Stimulated activated memory B cell treated with anti-CD40 and anti-IgM and Interleukin-4, amounts not matched to agents 10 μg/mL and 1 μg/mL and 100 μg/mL, for 72 hours (primary cell): ENCODE data around the gene EPX.

Experiments
- ATAC-seq: fragments of 150-1000 bp; cut with Tn5 transposase; 2 replicates; pipeline ENCODE4 v1.10.0; 2021
- H3K27ac Mint-ChIP-seq: one replicate; pipeline ENCODE4 v1.8.0; 2022; ENCODE audit warnings: mild to moderate bottlenecking, mixed read lengths
- H3K27me3 Mint-ChIP-seq: one replicate; pipeline ENCODE4 v1.8.0; 2022; ENCODE audit warnings: mixed read lengths
- H3K36me3 Mint-ChIP-seq: one replicate; pipeline ENCODE4 v1.8.0; 2022; ENCODE audit warnings: mixed read lengths
- H3K4me1 Mint-ChIP-seq: one replicate; pipeline ENCODE4 v1.8.0; 2022; ENCODE audit warnings: mixed read lengths
- H3K4me3 Mint-ChIP-seq: one replicate; pipeline ENCODE4 v1.8.0; 2022; ENCODE audit warnings: mild to moderate bottlenecking, moderate library complexity, mixed read lengths
- H3K9me3 Mint-ChIP-seq: one replicate; pipeline ENCODE4 v1.8.0; 2022; ENCODE audit warnings: mixed read lengths

The EPX gene

GRCh38 chr17:58172369-58173071, 20.0 kb upstream of the EPX start:
- Mint-ChIP-seq H3K27me3 (peaks cover 60% of the 10 kb centered on the region), H3K27ac (no peak overlapping the region), H3K9me3 (peaks cover 3% of the 10 kb centered on the region), H3K4me1 (peaks cover 5% of the 10 kb centered on the region), H3K36me3 (no peaks in the 10 kb centered on the region), H3K4me3 (no peak overlapping the region)
- ATAC-seq: no peak

GRCh38 chr17:58174871-58175270, 17.7 kb upstream of the EPX start:
- no peak for ATAC-seq
- Mint-ChIP-seq H3K9me3 (no peaks in the 10 kb centered on the region), H3K36me3 (no peaks in the 10 kb centered on the region), H3K27ac (no peak overlapping the region), H3K4me3 (no peak overlapping the region), H3K4me1 (peaks cover 5% of the 10 kb centered on the region), H3K27me3 (peaks cover 43% of the 10 kb centered on the region)

GRCh38 chr17:58176200-58176599, 16.3 kb upstream of the EPX start:
- H3K27ac Mint-ChIP-seq: no peak overlapping the region
- H3K4me3 Mint-ChIP-seq: no peak overlapping the region
- H3K27me3 Mint-ChIP-seq: peaks cover 38% of the 10 kb centered on the region
- H3K36me3 Mint-ChIP-seq: no peaks in the 10 kb centered on the region
- no peak for ATAC-seq
- peaks cover 5% of the 10 kb centered on the region for H3K4me1 Mint-ChIP-seq
- H3K9me3 Mint-ChIP-seq: no peaks in the 10 kb centered on the region

- no peaks in the 10 kb centered on the region for H3K9me3 Mint-ChIP-seq
- H3K4me3 Mint-ChIP-seq: no peak overlapping the region
- H3K27me3 Mint-ChIP-seq: peaks cover 10% of the 10 kb centered on the region
- ATAC-seq: no peak
- H3K27ac Mint-ChIP-seq: no peak overlapping the region
- H3K4me1 Mint-ChIP-seq: peaks cover 23% of the 10 kb centered on the region
- H3K36me3 Mint-ChIP-seq: no peaks in the 10 kb centered on the region
Measured at GRCh38 chr17:58181796-58182195, 10.7 kb upstream of the EPX start.

- Mint-ChIP-seq H3K4me3 (no peak overlapping the region), H3K4me1 (peaks cover 23% of the 10 kb centered on the region), H3K9me3 (no peaks in the 10 kb centered on the region), H3K27me3 (peaks cover 15% of the 10 kb centered on the region), H3K36me3 (no peaks in the 10 kb centered on the region), H3K27ac (no peak overlapping the region)
- no peak for ATAC-seq
Measured at GRCh38 chr17:58183514-58183913, 9.0 kb upstream of the EPX start.

- H3K36me3 Mint-ChIP-seq: no peaks in the 10 kb centered on the region
- no peak overlapping the region for H3K4me3 Mint-ChIP-seq
- no peak for ATAC-seq
- peaks cover 18% of the 10 kb centered on the region for H3K27me3 Mint-ChIP-seq
- H3K4me1 Mint-ChIP-seq: peaks cover 23% of the 10 kb centered on the region
- H3K27ac Mint-ChIP-seq: no peak overlapping the region
- H3K9me3 Mint-ChIP-seq: no peaks in the 10 kb centered on the region
Measured at GRCh38 chr17:58184308-58184985, 8.1 kb upstream of the EPX start.

- peaks cover 23% of the 10 kb centered on the region for H3K4me1 Mint-ChIP-seq
- no peak for ATAC-seq
- H3K36me3 Mint-ChIP-seq: no peaks in the 10 kb centered on the region
- no peak overlapping the region for H3K4me3 Mint-ChIP-seq
- H3K27me3 Mint-ChIP-seq: peaks cover 25% of the 10 kb centered on the region
- no peaks in the 10 kb centered on the region for H3K9me3 Mint-ChIP-seq
- no peak overlapping the region for H3K27ac Mint-ChIP-seq
Measured at GRCh38 chr17:58184986-58185761, 7.4 kb upstream of the EPX start.

- H3K4me1 Mint-ChIP-seq: peaks cover 14% of the 10 kb centered on the region
- no peak for ATAC-seq
- no peak overlapping the region for H3K27ac Mint-ChIP-seq
- no peaks in the 10 kb centered on the region for H3K9me3 Mint-ChIP-seq
- no peaks in the 10 kb centered on the region for H3K36me3 Mint-ChIP-seq
- H3K4me3 Mint-ChIP-seq: no peak overlapping the region
- peaks cover 39% of the 10 kb centered on the region for H3K27me3 Mint-ChIP-seq
Measured at GRCh38 chr17:58186591-58186990, 5.9 kb upstream of the EPX start.

GRCh38 chr17:58187063-58187462, 5.5 kb upstream of the EPX start:
- Mint-ChIP-seq H3K9me3 (no peaks in the 10 kb centered on the region), H3K4me3 (no peak overlapping the region), H3K36me3 (no peaks in the 10 kb centered on the region), H3K27me3 (peaks cover 44% of the 10 kb centered on the region), H3K27ac (no peak overlapping the region), H3K4me1 (peaks cover 14% of the 10 kb centered on the region)
- ATAC-seq: no peak

- no peak overlapping the region for H3K4me3 Mint-ChIP-seq
- H3K36me3 Mint-ChIP-seq: no peaks in the 10 kb centered on the region
- no peak for ATAC-seq
- peaks cover 14% of the 10 kb centered on the region for H3K4me1 Mint-ChIP-seq
- H3K9me3 Mint-ChIP-seq: no peaks in the 10 kb centered on the region
- H3K27me3 Mint-ChIP-seq: peaks cover 50% of the 10 kb centered on the region
- H3K27ac Mint-ChIP-seq: no peak overlapping the region
Measured at GRCh38 chr17:58187675-58188074, 4.9 kb upstream of the EPX start.

- Mint-ChIP-seq H3K36me3 (no peaks in the 10 kb centered on the region), H3K27me3 (peaks cover 64% of the 10 kb centered on the region), H3K4me1 (peaks cover 14% of the 10 kb centered on the region), H3K9me3 (no peaks in the 10 kb centered on the region), H3K4me3 (no peak overlapping the region), H3K27ac (no peak overlapping the region)
- no peak for ATAC-seq
Measured at GRCh38 chr17:58189436-58190146, 2.9 kb upstream of the EPX start.

GRCh38 chr17:58191241-58191896, 1.2 kb upstream of the EPX start:
- Mint-ChIP-seq H3K4me1 (peaks cover 3% of the 10 kb centered on the region), H3K4me3 (no peak overlapping the region), H3K9me3 (no peaks in the 10 kb centered on the region), H3K36me3 (no peaks in the 10 kb centered on the region), H3K27ac (no peak overlapping the region), H3K27me3 (peaks cover 73% of the 10 kb centered on the region)
- ATAC-seq: no peak

- Mint-ChIP-seq H3K27me3 (peaks cover 82% of the 10 kb centered on the region), H3K27ac (no peak overlapping the region), H3K4me1 (no peaks in the 10 kb centered on the region), H3K4me3 (no peak overlapping the region), H3K36me3 (no peaks in the 10 kb centered on the region), H3K9me3 (no peaks in the 10 kb centered on the region)
- ATAC-seq: no peak
Measured at GRCh38 chr17:58193641-58194255, 1.2 kb downstream of the EPX start.

GRCh38 chr17:58195518-58196123, 3.1 kb downstream of the EPX start:
- H3K27ac Mint-ChIP-seq: no peak overlapping the region
- H3K9me3 Mint-ChIP-seq: no peaks in the 10 kb centered on the region
- H3K27me3 Mint-ChIP-seq: peaks cover 83% of the 10 kb centered on the region
- peaks cover 6% of the 10 kb centered on the region for H3K4me1 Mint-ChIP-seq
- H3K36me3 Mint-ChIP-seq: no peaks in the 10 kb centered on the region
- ATAC-seq: no peak
- H3K4me3 Mint-ChIP-seq: no peak overlapping the region
